PC-9 (cell line): ENCODE results near the gene CYFIP1. TPM values are rescaled to one million over a fixed set of nuclear protein-coding genes. Genes with fewer than 3 reads are reported as not detected.

Experiments used
- BruUV-seq: library from RNA; stranded (reverse); fragments of 400-500 nt; replicated peaks from 2 replicates; lab custom pipeline; 2021; lab: Mats Ljungman, UMichigan
- CTCF ChIA-PET: fragments of 300-600 bp; sonication (Branson Sonifier 250); formaldehyde crosslinking; loops from one replicate; lab custom pipeline; 2022; ENCODE audit warnings: antibody characterized with exemption; lab: Charles Lee
- POLR2A ChIA-PET: fragments of 300-600 bp; sonication (Branson Sonifier 250); formaldehyde crosslinking; loops from one replicate; lab custom pipeline; 2022; ENCODE audit warnings: antibody characterized with exemption; ENCODE audit not compliant: unreplicated experiment; lab: Charles Lee
- DNase-seq, 2 experiments: peaks; one replicate each; pipeline versions ENCODE4 v3.0.0 to v3.0.0-alpha.2; 2015 to 2022; ENCODE audit warnings: mixed read lengths in 1 of 2
- H2AFZ ChIP-seq: fragments of 200-600 bp; sonication (generic); 2 replicates; pipeline ENCODE4 v1.8.1; 2017; ENCODE audit warnings: antibody characterized with exemption
- H3F3A ChIP-seq: fragments of 200-600 bp; sonication (generic); 2 replicates; pipeline ENCODE4 v1.8.1; 2017; ENCODE audit warnings: antibody characterized with exemption, mild to moderate bottlenecking, low read depth; ENCODE audit not compliant: insufficient read depth
- H3K27ac ChIP-seq: fragments of 200-600 bp; sonication (generic); 2 replicates; pipeline ENCODE4 v1.6.1; 2016; ENCODE audit warnings: mixed run types
- H3K27me3 ChIP-seq: fragments of 200-600 bp; sonication (generic); 2 replicates; pipeline ENCODE4 v1.6.1; 2016; ENCODE audit warnings: low read depth, mixed run types; ENCODE audit not compliant: insufficient read depth
- H3K36me3 ChIP-seq: fragments of 200-600 bp; sonication (generic); 2 replicates; pipeline ENCODE4 v1.6.1; 2016; ENCODE audit warnings: low read depth, mixed run types
- H3K4me1 ChIP-seq: fragments of 200-600 bp; sonication (generic); replicated peaks from 2 replicates; pipeline ENCODE4 v1.6.1; 2016; ENCODE audit warnings: mixed run types; ENCODE audit not compliant: insufficient read depth
- H3K4me2 ChIP-seq: fragments of 200-600 bp; sonication (generic); 2 replicates; pipeline ENCODE4 v1.6.1; 2017; ENCODE audit warnings: mixed run types
- H3K4me3 ChIP-seq: fragments of 200-600 bp; sonication (generic); 2 replicates; pipeline ENCODE4 v1.6.1; 2016; ENCODE audit warnings: mixed run types
- H3K79me2 ChIP-seq: fragments of 200-600 bp; sonication (generic); 2 replicates; pipeline ENCODE4 v1.6.1; 2017; ENCODE audit warnings: low read depth, mixed run types
- H3K9me2 ChIP-seq: fragments of 200-600 bp; sonication (generic); 2 replicates; pipeline ENCODE4 v1.8.1; 2017; ENCODE audit warnings: mild to moderate bottlenecking; ENCODE audit not compliant: insufficient read depth
- H3K9me3 ChIP-seq: fragments of 200-600 bp; sonication (generic); 2 replicates; pipeline ENCODE4 v1.8.1; 2016; ENCODE audit warnings: low read depth; ENCODE audit not compliant: insufficient read depth
- H4K20me1 ChIP-seq: fragments of 200-600 bp; sonication (generic); 2 replicates; pipeline ENCODE4 v1.8.1; 2017; ENCODE audit not compliant: insufficient read depth
- CTCF ChIP-seq: fragments of 200-600 bp; sonication (generic); conservative IDR thresholded peaks from 2 replicates; pipeline ENCODE4 v1.6.1; 2017; ENCODE audit warnings: mixed run types, antibody characterized with exemption, mild to moderate bottlenecking, moderate library complexity
- EZH2 ChIP-seq: fragments of 200-600 bp; sonication (generic); IDR thresholded peaks from 2 replicates; pipeline ENCODE4 v1.8.0; 2017; ENCODE audit warnings: antibody characterized with exemption, low read depth
- intact Hi-C: fragments of 100-400 bp; cut with micrococcal nuclease; formaldehyde crosslinking; loops from one replicate; pipeline ENCODE4 v1.10.0; 2022; ENCODE audit not compliant: unreplicated experiment
- total RNA-seq: library from RNA; stranded (reverse); gene quantifications from 2 replicates; pipeline ENCODE4 v1.2.3, GENCODE V29; 2021

CYFIP1 gene
- total RNA-seq, 1 experiment from 2014 or later: 114 TPM

- no peak for DNase-seq
- H3K27me3 ChIP-seq: no peaks in the 10 kb centered on the region
- no TSS peak for BruUV-seq
Observed at GRCh38 chr15:22867886-22868285, 112.3 kb downstream of the CYFIP1 start.

GRCh38 chr15:22866079-22866478 lies 114.1 kb downstream of the CYFIP1 start:
- peaks cover 7% of the 10 kb centered on the region; the same call in 1 of the 2 replicates for H3K36me3 ChIP-seq
- no peak overlapping the region for H3K4me2 ChIP-seq
- no peak for TF ChIP-seq EZH2
- TF ChIP-seq CTCF: no peak
- POLR2A ChIA-PET: no interaction called here
- H3K27ac ChIP-seq: no peak overlapping the region
- DNase-seq: no peak
- H3K4me1 ChIP-seq: no peaks in the 10 kb centered on the region
- no peak overlapping the region for H3K4me3 ChIP-seq
- H2AFZ ChIP-seq: no peak overlapping the region
- intact Hi-C loops: no loop called here
- H3F3A ChIP-seq: no peaks in the 10 kb centered on the region
- no peaks in the 10 kb centered on the region for H3K27me3 ChIP-seq
- no peaks in the 10 kb centered on the region for H3K9me3 ChIP-seq
- H3K9me2 ChIP-seq: no peaks in the 10 kb centered on the region
- CTCF ChIA-PET: no interaction called here
- no peaks in the 10 kb centered on the region for H3K79me2 ChIP-seq
- H4K20me1 ChIP-seq: no peaks in the 10 kb centered on the region; the same call in none of the 2 replicates
- BruUV-seq: no TSS peak

More at GRCh38 chr15:22867886-22868285, 112.3 kb downstream of the CYFIP1 start:
- intact Hi-C loops: no loop called here
- Histone ChIP-seq H3K9me3 (no peaks in the 10 kb centered on the region), H3K36me3 (peaks cover 7% of the 10 kb centered on the region; the same call in 1 of the 2 replicates), H3K4me1 (no peaks in the 10 kb centered on the region), H2AFZ (no peak overlapping the region), H4K20me1 (no peaks in the 10 kb centered on the region; the same call in none of the 2 replicates), H3K79me2 (no peaks in the 10 kb centered on the region), H3K9me2 (no peaks in the 10 kb centered on the region), H3K4me3 (no peak overlapping the region), H3K4me2 (no peak overlapping the region), H3K27ac (no peak overlapping the region), H3F3A (no peaks in the 10 kb centered on the region)
- ChIA-PET CTCF (no interaction called here), POLR2A (no interaction called here)
- TF ChIP-seq CTCF (no peak), EZH2 (no peak)

DNA sequence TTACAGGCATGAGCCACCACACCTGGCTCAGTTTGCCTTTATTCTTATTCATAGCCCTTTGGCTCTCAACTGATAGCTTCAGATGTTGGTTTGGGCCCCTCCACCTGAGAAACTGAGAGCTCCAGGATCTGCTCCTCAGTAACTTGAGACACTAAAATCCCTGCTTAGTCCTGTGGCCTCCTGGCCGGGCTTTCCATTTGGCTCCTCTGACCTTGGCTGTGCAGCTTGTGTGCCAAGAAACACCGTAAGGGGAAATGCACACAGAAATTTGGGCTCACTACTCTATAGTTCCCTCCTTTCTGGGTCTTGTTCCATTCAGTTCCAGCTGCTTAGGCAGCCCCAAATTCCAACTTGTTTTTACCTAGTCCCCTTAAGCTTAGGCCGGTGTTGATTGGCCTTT lies 116.8 kb downstream of the CYFIP1 start:
- BruUV-seq: no TSS peak

More for the DNA sequence above, 116.8 kb downstream of the CYFIP1 start:
- no peaks in the 10 kb centered on the region; the same call in none of the 2 replicates for H4K20me1 ChIP-seq
- H3K27me3 ChIP-seq: no peaks in the 10 kb centered on the region
- peaks cover 7% of the 10 kb centered on the region for H3K36me3 ChIP-seq
- H3K4me3 ChIP-seq: no peak overlapping the region
- no peaks in the 10 kb centered on the region for H3K79me2 ChIP-seq
- no peak overlapping the region for H3K4me2 ChIP-seq
- H2AFZ ChIP-seq: no peak overlapping the region
- no peaks in the 10 kb centered on the region for H3K9me2 ChIP-seq
- ChIA-PET CTCF (no interaction called here), POLR2A (no interaction called here)
- no peak overlapping the region for H3K27ac ChIP-seq
- TF ChIP-seq EZH2 (no peak), CTCF (no peak)
- DNase-seq: no peak
- H3F3A ChIP-seq: no peaks in the 10 kb centered on the region
- no peaks in the 10 kb centered on the region for H3K4me1 ChIP-seq
- no peaks in the 10 kb centered on the region for H3K9me3 ChIP-seq
- intact Hi-C loops: no loop called here
